Stimulated activated CD4-positive, alpha-beta T cell treated with anti-CD3 and anti-CD28 coated beads, Interleukin-1b, Interleukin-23, amount 100 ng/mL, for 48 hours (primary cell): ENCODE measurements around the gene ETFBKMT.

Source experiments
- DNase-seq: peaks from one replicate; pipeline ENCODE4 v3.0.0-alpha.2; 2020

The ETFBKMT gene

GRCh38 chr12:31659087-31659942 is at the start of gene ETFBKMT:
TSS of gene ETFBKMT (plus strand) at chr12:31659688. CDS start at chr12:31661954, 2,266 bp downstream.
- peak; percentile 96 for DNase-seq

- no peak for DNase-seq
Measured at GRCh38 chr12:31612819-31613218, 46.7 kb upstream of the ETFBKMT start.

GRCh38 chr12:31618228-31619025 is 41.1 kb upstream of the ETFBKMT start:
- DNase-seq, result no peak

- DNase-seq, result no peak
Measured at GRCh38 chr12:31620311-31620710, 39.2 kb upstream of the ETFBKMT start.

GRCh38 chr12:31622038-31622437 is 37.5 kb upstream of the ETFBKMT start:
- DNase-seq, result no peak

GRCh38 chr12:31626270-31626995 is 33.1 kb upstream of the ETFBKMT start:
- no peak for DNase-seq

- DNase-seq, result no peak
Measured at GRCh38 chr12:31627456-31628054, 31.9 kb upstream of the ETFBKMT start.

- no peak for DNase-seq
Measured at GRCh38 chr12:31629756-31630732, 29.4 kb upstream of the ETFBKMT start.

GRCh38 chr12:31631023-31631724 is 28.3 kb upstream of the ETFBKMT start:
- no peak for DNase-seq

- DNase-seq, result no peak
Measured at GRCh38 chr12:31631809-31632208, 27.7 kb upstream of the ETFBKMT start.

- no peak for DNase-seq
Measured at GRCh38 chr12:31633464-31633863, 26.0 kb upstream of the ETFBKMT start.

- no peak for DNase-seq
Measured at GRCh38 chr12:31634620-31635019, 24.9 kb upstream of the ETFBKMT start.

- DNase-seq, result no peak
Measured at GRCh38 chr12:31641509-31642090, 17.9 kb upstream of the ETFBKMT start.

- no peak for DNase-seq
Measured at GRCh38 chr12:31644536-31644935, 15.0 kb upstream of the ETFBKMT start.

GRCh38 chr12:31645924-31646323 is 13.6 kb upstream of the ETFBKMT start:
- DNase-seq, result no peak

- no peak for DNase-seq
Measured at GRCh38 chr12:31647086-31647491, 12.4 kb upstream of the ETFBKMT start.

GRCh38 chr12:31650918-31651317 is 8.6 kb upstream of the ETFBKMT start:
- DNase-seq, result no peak

- no peak for DNase-seq
Measured at GRCh38 chr12:31651893-31652521, 7.5 kb upstream of the ETFBKMT start.

GRCh38 chr12:31655208-31655607 is 4.3 kb upstream of the ETFBKMT start:
- no peak for DNase-seq

GRCh38 chr12:31655792-31656191 is 3.7 kb upstream of the ETFBKMT start:
- no peak for DNase-seq
